K562 (cell line): ENCODE results near the gene FOSL1. TPM values are rescaled to one million over a fixed set of nuclear protein-coding genes. Genes with fewer than 3 reads are reported as not detected.

Experiments
- BHLHE40 ChIP-seq: IDR thresholded peaks from 2 replicates; pipeline ENCODE4 v1.6.1; 2011; ENCODE audit warnings: low read length, improper control_type of control experiment
- DIDO1 ChIP-seq: fragments of 450-650 bp; IDR thresholded peaks from 2 replicates; pipeline ENCODE4 v1.6.1; 2016; ENCODE audit warnings: low read depth, missing biosample characterization, missing genetic modification characterization
- NFIX ChIP-seq: fragments of 250-450 bp; sonication (Bioruptor Pico); IDR thresholded peaks from 2 replicates; pipeline ENCODE4 v1.4.0; 2020; ENCODE audit warnings: low read depth, mild to moderate bottlenecking, moderate library complexity
- SMARCA5 ChIP-seq: fragments of 450-650 bp; IDR thresholded peaks from 2 replicates; pipeline ENCODE4 v1.6.1; 2016
- XRCC4 ChIP-seq: IDR thresholded peaks from one replicate; pipeline ENCODE4 v1.6.1; 2011; ENCODE audit not compliant: insufficient read depth, insufficient read length; ENCODE audit errors: extremely low read depth
- polyA plus RNA-seq, 8 experiments: library from polyadenylated mRNA; depleted of rRNA in 4 of 8; stranded (reverse) in 5 of 8; unstranded in 3 of 8; fragments of >200 nt; fragmentation: Nextera tagmentation in 2 of 8; fragmentation: Illumina TruSeq in 1 of 8; extraction: Ambion mirVana in 2 of 8; extraction: Trizol in 1 of 8; gene quantifications; 2 replicates each; pipeline versions ENCODE4 v1.2.1 to v1.2.3, GENCODE V29; 2011 to 2014; ENCODE audit warnings: inconsistent platforms in 1 of 8, missing spikeins in 1 of 8
- total RNA-seq, 7 experiments: library from RNA; depleted of rRNA in 6 of 7; stranded (reverse); fragments of >200 nt in 6 of 7; fragmentation: Illumina TruSeq in 2 of 7; extraction: Trizol in 2 of 7; gene quantifications; 2 replicates each; pipeline versions ENCODE4 v1.2.1 to v1.2.3, GENCODE V29; 2011 to 2021; ENCODE audit warnings: low replicate concordance in 1 of 7
- TF ChIP-seq, protein P1 (sequence below): fragments of 450-650 bp; IDR thresholded peaks from 2 replicates; pipeline ENCODE4 v1.6.1; 2016; ENCODE audit warnings: mild to moderate bottlenecking, moderate library complexity
- TF ChIP-seq, protein P2 (sequence below): fragments of 150-350 bp; conservative IDR thresholded peaks from 2 replicates; pipeline ENCODE4 v1.6.1; 2014; ENCODE audit warnings: low read length

Gene FOSL1
- total and polyA plus RNA-seq, 9 of the 15 experiments (the other 6 are each of a cell fraction or from before 2014, with no cell fraction given), result 3.5 to 39.6 (median 10.0) TPM

DNA sequence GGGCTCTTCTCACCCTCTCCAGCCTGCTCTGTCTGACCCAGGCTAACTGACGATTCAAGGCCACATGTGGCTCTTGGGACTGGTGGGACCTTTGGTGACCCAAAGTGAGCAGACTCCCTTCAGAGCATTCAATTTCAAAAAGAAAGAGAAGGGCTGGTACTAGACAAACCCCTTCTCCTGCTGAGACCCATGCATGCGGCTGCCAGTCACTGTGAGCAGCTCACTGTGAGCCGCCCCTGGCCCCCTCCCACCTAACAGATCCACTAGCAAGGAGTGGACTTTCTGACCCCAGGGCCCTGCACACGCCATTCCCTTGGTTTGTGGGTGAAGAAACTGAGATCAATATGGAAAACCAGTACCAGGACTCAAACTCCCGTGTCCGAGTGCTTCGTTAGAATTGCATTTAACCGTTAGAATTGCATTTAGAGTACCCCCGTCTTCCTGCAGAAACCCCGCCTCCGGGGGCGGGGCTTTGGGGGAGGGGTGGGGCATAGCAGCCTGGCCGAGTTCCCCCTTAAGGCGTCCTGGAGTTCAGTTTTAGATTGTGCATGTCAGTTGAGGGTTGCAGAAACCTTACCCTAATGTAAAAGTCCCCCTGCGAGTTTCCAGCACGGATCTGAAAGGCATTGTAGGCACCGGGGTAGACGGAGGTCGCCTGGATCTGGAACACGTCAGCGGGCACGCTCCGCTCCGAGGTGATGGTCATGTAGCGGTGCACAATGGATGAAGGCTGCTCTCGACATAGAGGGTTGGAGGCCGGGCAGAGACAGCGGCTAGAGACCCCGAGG lies 32.7 kb downstream of the FOSL1 start (continued):
- TF ChIP-seq XRCC4 (no peak), BHLHE40 (no peak), DIDO1 (tag) (no peak), NFIX (no peak), SMARCA5 (no peak)
- TF ChIP-seq, protein P1, sequence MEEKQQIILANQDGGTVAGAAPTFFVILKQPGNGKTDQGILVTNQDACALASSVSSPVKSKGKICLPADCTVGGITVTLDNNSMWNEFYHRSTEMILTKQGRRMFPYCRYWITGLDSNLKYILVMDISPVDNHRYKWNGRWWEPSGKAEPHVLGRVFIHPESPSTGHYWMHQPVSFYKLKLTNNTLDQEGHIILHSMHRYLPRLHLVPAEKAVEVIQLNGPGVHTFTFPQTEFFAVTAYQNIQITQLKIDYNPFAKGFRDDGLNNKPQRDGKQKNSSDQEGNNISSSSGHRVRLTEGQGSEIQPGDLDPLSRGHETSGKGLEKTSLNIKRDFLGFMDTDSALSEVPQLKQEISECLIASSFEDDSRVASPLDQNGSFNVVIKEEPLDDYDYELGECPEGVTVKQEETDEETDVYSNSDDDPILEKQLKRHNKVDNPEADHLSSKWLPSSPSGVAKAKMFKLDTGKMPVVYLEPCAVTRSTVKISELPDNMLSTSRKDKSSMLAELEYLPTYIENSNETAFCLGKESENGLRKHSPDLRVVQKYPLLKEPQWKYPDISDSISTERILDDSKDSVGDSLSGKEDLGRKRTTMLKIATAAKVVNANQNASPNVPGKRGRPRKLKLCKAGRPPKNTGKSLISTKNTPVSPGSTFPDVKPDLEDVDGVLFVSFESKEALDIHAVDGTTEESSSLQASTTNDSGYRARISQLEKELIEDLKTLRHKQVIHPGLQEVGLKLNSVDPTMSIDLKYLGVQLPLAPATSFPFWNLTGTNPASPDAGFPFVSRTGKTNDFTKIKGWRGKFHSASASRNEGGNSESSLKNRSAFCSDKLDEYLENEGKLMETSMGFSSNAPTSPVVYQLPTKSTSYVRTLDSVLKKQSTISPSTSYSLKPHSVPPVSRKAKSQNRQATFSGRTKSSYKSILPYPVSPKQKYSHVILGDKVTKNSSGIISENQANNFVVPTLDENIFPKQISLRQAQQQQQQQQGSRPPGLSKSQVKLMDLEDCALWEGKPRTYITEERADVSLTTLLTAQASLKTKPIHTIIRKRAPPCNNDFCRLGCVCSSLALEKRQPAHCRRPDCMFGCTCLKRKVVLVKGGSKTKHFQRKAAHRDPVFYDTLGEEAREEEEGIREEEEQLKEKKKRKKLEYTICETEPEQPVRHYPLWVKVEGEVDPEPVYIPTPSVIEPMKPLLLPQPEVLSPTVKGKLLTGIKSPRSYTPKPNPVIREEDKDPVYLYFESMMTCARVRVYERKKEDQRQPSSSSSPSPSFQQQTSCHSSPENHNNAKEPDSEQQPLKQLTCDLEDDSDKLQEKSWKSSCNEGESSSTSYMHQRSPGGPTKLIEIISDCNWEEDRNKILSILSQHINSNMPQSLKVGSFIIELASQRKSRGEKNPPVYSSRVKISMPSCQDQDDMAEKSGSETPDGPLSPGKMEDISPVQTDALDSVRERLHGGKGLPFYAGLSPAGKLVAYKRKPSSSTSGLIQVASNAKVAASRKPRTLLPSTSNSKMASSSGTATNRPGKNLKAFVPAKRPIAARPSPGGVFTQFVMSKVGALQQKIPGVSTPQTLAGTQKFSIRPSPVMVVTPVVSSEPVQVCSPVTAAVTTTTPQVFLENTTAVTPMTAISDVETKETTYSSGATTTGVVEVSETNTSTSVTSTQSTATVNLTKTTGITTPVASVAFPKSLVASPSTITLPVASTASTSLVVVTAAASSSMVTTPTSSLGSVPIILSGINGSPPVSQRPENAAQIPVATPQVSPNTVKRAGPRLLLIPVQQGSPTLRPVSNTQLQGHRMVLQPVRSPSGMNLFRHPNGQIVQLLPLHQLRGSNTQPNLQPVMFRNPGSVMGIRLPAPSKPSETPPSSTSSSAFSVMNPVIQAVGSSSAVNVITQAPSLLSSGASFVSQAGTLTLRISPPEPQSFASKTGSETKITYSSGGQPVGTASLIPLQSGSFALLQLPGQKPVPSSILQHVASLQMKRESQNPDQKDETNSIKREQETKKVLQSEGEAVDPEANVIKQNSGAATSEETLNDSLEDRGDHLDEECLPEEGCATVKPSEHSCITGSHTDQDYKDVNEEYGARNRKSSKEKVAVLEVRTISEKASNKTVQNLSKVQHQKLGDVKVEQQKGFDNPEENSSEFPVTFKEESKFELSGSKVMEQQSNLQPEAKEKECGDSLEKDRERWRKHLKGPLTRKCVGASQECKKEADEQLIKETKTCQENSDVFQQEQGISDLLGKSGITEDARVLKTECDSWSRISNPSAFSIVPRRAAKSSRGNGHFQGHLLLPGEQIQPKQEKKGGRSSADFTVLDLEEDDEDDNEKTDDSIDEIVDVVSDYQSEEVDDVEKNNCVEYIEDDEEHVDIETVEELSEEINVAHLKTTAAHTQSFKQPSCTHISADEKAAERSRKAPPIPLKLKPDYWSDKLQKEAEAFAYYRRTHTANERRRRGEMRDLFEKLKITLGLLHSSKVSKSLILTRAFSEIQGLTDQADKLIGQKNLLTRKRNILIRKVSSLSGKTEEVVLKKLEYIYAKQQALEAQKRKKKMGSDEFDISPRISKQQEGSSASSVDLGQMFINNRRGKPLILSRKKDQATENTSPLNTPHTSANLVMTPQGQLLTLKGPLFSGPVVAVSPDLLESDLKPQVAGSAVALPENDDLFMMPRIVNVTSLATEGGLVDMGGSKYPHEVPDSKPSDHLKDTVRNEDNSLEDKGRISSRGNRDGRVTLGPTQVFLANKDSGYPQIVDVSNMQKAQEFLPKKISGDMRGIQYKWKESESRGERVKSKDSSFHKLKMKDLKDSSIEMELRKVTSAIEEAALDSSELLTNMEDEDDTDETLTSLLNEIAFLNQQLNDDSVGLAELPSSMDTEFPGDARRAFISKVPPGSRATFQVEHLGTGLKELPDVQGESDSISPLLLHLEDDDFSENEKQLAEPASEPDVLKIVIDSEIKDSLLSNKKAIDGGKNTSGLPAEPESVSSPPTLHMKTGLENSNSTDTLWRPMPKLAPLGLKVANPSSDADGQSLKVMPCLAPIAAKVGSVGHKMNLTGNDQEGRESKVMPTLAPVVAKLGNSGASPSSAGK, result 0 out of 2 replicates have a peak, but pooled peaks have one; percentile 14
- TF ChIP-seq, protein P2, sequence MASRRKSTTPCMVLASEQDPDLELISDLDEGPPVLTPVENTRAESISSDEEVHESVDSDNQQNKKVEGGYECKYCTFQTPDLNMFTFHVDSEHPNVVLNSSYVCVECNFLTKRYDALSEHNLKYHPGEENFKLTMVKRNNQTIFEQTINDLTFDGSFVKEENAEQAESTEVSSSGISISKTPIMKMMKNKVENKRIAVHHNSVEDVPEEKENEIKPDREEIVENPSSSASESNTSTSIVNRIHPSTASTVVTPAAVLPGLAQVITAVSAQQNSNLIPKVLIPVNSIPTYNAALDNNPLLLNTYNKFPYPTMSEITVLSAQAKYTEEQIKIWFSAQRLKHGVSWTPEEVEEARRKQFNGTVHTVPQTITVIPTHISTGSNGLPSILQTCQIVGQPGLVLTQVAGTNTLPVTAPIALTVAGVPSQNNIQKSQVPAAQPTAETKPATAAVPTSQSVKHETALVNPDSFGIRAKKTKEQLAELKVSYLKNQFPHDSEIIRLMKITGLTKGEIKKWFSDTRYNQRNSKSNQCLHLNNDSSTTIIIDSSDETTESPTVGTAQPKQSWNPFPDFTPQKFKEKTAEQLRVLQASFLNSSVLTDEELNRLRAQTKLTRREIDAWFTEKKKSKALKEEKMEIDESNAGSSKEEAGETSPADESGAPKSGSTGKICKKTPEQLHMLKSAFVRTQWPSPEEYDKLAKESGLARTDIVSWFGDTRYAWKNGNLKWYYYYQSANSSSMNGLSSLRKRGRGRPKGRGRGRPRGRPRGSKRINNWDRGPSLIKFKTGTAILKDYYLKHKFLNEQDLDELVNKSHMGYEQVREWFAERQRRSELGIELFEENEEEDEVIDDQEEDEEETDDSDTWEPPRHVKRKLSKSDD, result no peak
